ENCODE data around the gene SENP6. TPM values are rescaled to one million over a fixed set of nuclear protein-coding genes. Genes with fewer than 3 reads are reported as not detected.
"Not testable (repeated sequence)": the region's sequence is repeated elsewhere in the genome, so short reads cannot be mapped to it uniquely, and the experiment has no call there.

Gene SENP6
- total and polyA plus RNA-seq, 5 donors from 2014 or later: 35.1 to 99.4 (median 41.5) TPM

DNA sequence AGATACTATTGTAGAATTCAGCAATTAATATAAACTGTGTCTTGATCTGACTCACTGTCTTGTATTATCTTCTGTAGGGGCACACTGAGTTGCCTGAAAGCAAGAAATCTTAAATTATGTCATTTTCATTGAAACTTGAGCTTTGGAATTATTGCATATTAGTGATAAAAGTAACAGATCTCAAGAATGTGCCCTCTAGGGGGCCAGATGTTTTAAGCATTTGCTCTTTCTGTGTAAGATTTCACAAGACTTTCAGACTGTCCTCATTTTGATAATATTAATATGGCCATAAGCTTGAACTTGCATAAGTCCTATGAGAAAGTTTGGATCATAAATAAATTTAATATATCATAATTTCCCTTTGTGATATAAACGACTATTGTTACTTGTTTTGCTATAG lies 91.9 kb downstream of the SENP6 start:
- Mint-ChIP-seq H3K27ac (no peak overlapping the region), H3K9me3 (no peaks in the 10 kb centered on the region), H3K27me3 (no peaks in the 10 kb centered on the region), H3K4me3 (peak overlapping the region in 1 of 4 donors; percentile 21), H3K36me3 (peaks cover 30% of the 10 kb centered on the region), H3K4me1 (peaks cover 0 to 10% (median 2%) of the 10 kb centered on the region in 4 donors)
- no peaks in the 10 kb centered on the region for H3K4me1 ChIP-seq (ENCODE audit: control insufficient read depth, insufficient read depth, low read length, poor library complexity, severe bottlenecking)
- no peaks in the 10 kb centered on the region for H3K27me3 ChIP-seq (ENCODE audit: control insufficient read depth, insufficient read depth, low read length)
- peaks cover 22% of the 10 kb centered on the region for H3K36me3 ChIP-seq (ENCODE audit: control insufficient read depth, insufficient read depth, low read length)
- H3K9me3 ChIP-seq (ENCODE audit: control insufficient read depth in 2 of 2, low read length in 2 of 2): no peaks in the 10 kb centered on the region
- ATAC-seq (ENCODE audit: low read depth in 2 of 2) (no peak), DNase-seq (peak in 1 of 3 donors; percentile 18)
- H3K4me3 ChIP-seq (ENCODE audit: low read depth, low read length): no peak overlapping the region
- no peak overlapping the region for H3K27ac ChIP-seq (ENCODE audit: insufficient read depth, low read length, poor library complexity, severe bottlenecking)

DNA sequence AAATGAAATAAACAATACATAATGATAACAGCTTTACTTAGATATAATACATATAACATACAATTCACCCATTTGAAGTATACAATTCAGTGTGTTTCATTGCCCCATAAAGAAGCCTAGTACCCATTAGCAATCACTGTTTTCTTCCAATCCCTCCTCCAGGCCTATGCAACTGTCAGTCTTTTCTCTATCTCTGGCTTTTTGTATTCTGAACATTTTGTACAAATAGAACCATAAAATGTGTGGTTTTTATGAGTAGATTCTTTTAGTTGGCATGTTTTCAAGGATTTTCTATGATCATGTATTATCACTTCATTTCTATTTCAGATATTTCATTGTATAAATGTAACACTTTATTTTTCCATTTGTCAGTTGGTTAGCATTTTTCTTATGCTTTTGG lies 92.7 kb downstream of the SENP6 start:
- peaks cover 0 to 10% (median 2%) of the 10 kb centered on the region in 4 donors for H3K4me1 Mint-ChIP-seq
- no peaks in the 10 kb centered on the region for H3K9me3 Mint-ChIP-seq
- no peak overlapping the region for H3K4me3 Mint-ChIP-seq
- DNase-seq (no peak), ATAC-seq (ENCODE audit: low read depth in 2 of 2) (no peak)
- Histone ChIP-seq H3K9me3 (ENCODE audit: control insufficient read depth in 2 of 2, low read length in 2 of 2) (no peaks in the 10 kb centered on the region), H3K36me3 (ENCODE audit: control insufficient read depth, insufficient read depth, low read length) (peaks cover 22% of the 10 kb centered on the region), H3K4me1 (ENCODE audit: control insufficient read depth, insufficient read depth, low read length, poor library complexity, severe bottlenecking) (no peaks in the 10 kb centered on the region), H3K4me3 (ENCODE audit: low read depth, low read length) (no peak overlapping the region), H3K27ac (ENCODE audit: insufficient read depth, low read length, poor library complexity, severe bottlenecking) (no peak overlapping the region), H3K27me3 (ENCODE audit: control insufficient read depth, insufficient read depth, low read length) (no peaks in the 10 kb centered on the region)
- H3K27me3 Mint-ChIP-seq: no peaks in the 10 kb centered on the region
- H3K36me3 Mint-ChIP-seq: peaks cover 30% of the 10 kb centered on the region
- H3K27ac Mint-ChIP-seq: peak overlapping the region in 1 of 3 donors; percentile 39

DNA sequence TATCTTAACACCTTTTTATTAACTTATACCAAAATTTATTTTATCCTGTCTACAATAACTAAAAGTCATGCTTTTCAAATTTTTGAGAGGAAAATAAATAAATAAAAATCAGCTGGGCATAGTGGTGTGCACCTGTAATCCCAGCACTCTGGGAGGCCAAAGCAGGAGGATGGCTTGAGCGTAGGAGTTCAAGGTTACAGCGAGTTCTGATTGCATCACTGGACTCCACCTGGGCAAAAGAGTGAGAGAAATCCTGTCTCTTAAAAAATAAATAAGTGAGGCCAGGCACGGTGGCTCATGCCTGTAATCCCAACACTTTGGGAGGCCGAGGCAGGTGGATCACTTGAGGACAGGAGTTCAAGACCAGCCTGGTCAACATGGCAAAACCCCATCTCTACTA lies 106.7 kb downstream of the SENP6 start:
- H3K27me3 ChIP-seq (ENCODE audit: control insufficient read depth, insufficient read depth, low read length); H3K9me3 Mint-ChIP-seq; H3K27ac ChIP-seq (ENCODE audit: insufficient read depth, low read length, poor library complexity, severe bottlenecking); DNase-seq; H3K27me3 Mint-ChIP-seq; H3K4me1 ChIP-seq (ENCODE audit: control insufficient read depth, insufficient read depth, low read length, poor library complexity, severe bottlenecking); H3K27ac Mint-ChIP-seq; H3K4me3 ChIP-seq (ENCODE audit: low read depth, low read length); H3K4me3 Mint-ChIP-seq; H3K9me3 ChIP-seq (ENCODE audit: control insufficient read depth in 2 of 2, low read length in 2 of 2); ATAC-seq (ENCODE audit: low read depth in 2 of 2): not testable (repeated sequence)
- peaks cover 39% of the 10 kb centered on the region for H3K36me3 Mint-ChIP-seq
- peaks cover 0 to 18% (median 3%) of the 10 kb centered on the region in 4 donors for H3K4me1 Mint-ChIP-seq
- H3K36me3 ChIP-seq (ENCODE audit: control insufficient read depth, insufficient read depth, low read length): peaks cover 47% of the 10 kb centered on the region

DNA sequence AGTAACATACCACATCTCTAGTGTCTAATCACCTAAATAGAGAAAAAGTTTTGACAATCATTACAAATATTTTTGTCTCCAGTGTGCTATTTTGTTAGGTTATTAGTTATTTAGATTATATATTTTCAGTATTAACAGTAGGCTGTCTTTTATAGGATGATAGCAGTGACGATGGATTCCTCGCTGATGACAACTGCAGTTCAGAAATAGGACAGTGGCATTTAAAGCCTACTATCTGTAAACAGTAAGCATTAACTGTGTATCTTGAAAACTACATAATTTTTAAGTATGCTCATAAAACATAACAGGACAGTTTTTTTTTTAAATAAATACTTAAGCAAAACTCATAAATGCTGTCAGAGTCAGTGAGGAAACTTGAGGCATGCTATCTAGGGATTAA lies 109.5 kb downstream of the SENP6 start:
- H3K4me3 Mint-ChIP-seq: no peak overlapping the region
- H3K27ac Mint-ChIP-seq: no peak overlapping the region
- ATAC-seq (ENCODE audit: low read depth in 2 of 2): no peak
- no peak for DNase-seq
- Histone ChIP-seq H3K4me1 (ENCODE audit: control insufficient read depth, insufficient read depth, low read length, poor library complexity, severe bottlenecking) (no peaks in the 10 kb centered on the region), H3K9me3 (ENCODE audit: control insufficient read depth in 2 of 2, low read length in 2 of 2) (no peaks in the 10 kb centered on the region), H3K36me3 (ENCODE audit: control insufficient read depth, insufficient read depth, low read length) (peaks cover 71% of the 10 kb centered on the region), H3K27ac (ENCODE audit: insufficient read depth, low read length, poor library complexity, severe bottlenecking) (no peak overlapping the region), H3K4me3 (ENCODE audit: low read depth, low read length) (no peak overlapping the region), H3K27me3 (ENCODE audit: control insufficient read depth, insufficient read depth, low read length) (no peaks in the 10 kb centered on the region)
- no peaks in the 10 kb centered on the region for H3K9me3 Mint-ChIP-seq
- no peaks in the 10 kb centered on the region for H3K27me3 Mint-ChIP-seq
- H3K36me3 Mint-ChIP-seq: peaks cover 39% of the 10 kb centered on the region
- peaks cover 0 to 6% (median 2%) of the 10 kb centered on the region in 4 donors for H3K4me1 Mint-ChIP-seq

DNA sequence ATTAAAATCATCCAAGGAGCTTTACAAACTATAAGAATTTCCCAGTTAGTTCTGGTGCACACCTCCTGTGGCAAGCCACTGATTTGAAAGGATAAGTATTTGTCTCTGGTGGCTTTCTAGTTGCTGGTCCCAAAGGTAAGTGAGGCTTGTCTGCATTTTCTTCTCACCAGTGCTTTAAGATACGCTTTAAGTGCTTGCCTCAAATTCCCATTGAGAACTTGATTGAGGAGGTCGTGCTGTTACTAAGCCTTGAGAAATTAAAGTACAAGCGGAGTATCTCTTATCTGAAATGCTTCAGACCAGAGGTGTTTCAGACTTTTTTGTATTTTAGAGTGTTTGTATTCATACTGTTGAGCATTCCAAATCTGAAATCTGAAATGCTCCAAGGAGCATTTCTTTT lies 117.5 kb downstream of the SENP6 start:
- no peak overlapping the region for H3K4me3 ChIP-seq (ENCODE audit: low read depth, low read length)
- H3K27ac ChIP-seq (ENCODE audit: insufficient read depth, low read length, poor library complexity, severe bottlenecking): no peak overlapping the region
- H3K4me3 Mint-ChIP-seq: no peak overlapping the region
- DNase-seq (no peak), ATAC-seq (ENCODE audit: low read depth in 2 of 2) (no peak)
- H3K36me3 ChIP-seq (ENCODE audit: control insufficient read depth, insufficient read depth, low read length): peaks cover 28% of the 10 kb centered on the region
- H3K36me3 Mint-ChIP-seq: peaks cover 12% of the 10 kb centered on the region
- H3K27me3 ChIP-seq (ENCODE audit: control insufficient read depth, insufficient read depth, low read length): no peaks in the 10 kb centered on the region
- no peaks in the 10 kb centered on the region for H3K9me3 ChIP-seq (ENCODE audit: control insufficient read depth in 2 of 2, low read length in 2 of 2)
- H3K9me3 Mint-ChIP-seq: no peaks in the 10 kb centered on the region
- H3K4me1 ChIP-seq (ENCODE audit: control insufficient read depth, insufficient read depth, low read length, poor library complexity, severe bottlenecking): no peaks in the 10 kb centered on the region
- no peaks in the 10 kb centered on the region for H3K27me3 Mint-ChIP-seq
- H3K27ac Mint-ChIP-seq: no peak overlapping the region
- no peaks in the 10 kb centered on the region for H3K4me1 Mint-ChIP-seq

DNA sequence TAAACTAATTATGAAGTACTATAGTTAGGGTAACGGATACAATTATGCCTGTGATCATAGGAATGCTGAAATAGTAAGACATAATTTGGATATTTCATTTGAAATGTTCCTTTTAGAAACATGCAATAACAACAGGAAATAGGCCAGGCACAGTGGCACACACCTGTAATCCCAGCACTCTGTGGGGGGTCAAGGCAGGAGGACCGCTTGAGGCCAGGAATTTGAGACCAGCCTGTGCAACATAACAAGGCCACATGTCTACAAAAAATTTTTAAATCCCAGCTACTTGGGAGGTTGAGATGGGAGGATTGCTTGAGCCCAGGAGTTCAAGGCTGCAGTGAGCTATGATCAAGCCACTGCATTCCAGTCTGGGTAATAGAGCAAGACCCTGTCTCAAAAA lies 121.7 kb downstream of the SENP6 start:
- no peaks in the 10 kb centered on the region for H3K27me3 Mint-ChIP-seq
- peaks cover 0 to 2% (median 0%) of the 10 kb centered on the region in 4 donors for H3K4me1 Mint-ChIP-seq
- no peaks in the 10 kb centered on the region for H3K36me3 Mint-ChIP-seq
- Histone ChIP-seq H3K36me3 (ENCODE audit: control insufficient read depth, insufficient read depth, low read length) (no peaks in the 10 kb centered on the region), H3K27ac (ENCODE audit: insufficient read depth, low read length, poor library complexity, severe bottlenecking) (no peak overlapping the region), H3K4me3 (ENCODE audit: low read depth, low read length) (no peak overlapping the region), H3K9me3 (ENCODE audit: control insufficient read depth in 2 of 2, low read length in 2 of 2) (no peaks in the 10 kb centered on the region), H3K27me3 (ENCODE audit: control insufficient read depth, insufficient read depth, low read length) (no peaks in the 10 kb centered on the region), H3K4me1 (ENCODE audit: control insufficient read depth, insufficient read depth, low read length, poor library complexity, severe bottlenecking) (no peaks in the 10 kb centered on the region)
- no peak for ATAC-seq (ENCODE audit: low read depth in 2 of 2)
- DNase-seq: no peak
- no peak overlapping the region for H3K4me3 Mint-ChIP-seq
- no peaks in the 10 kb centered on the region for H3K9me3 Mint-ChIP-seq
- H3K27ac Mint-ChIP-seq: no peak overlapping the region

DNA sequence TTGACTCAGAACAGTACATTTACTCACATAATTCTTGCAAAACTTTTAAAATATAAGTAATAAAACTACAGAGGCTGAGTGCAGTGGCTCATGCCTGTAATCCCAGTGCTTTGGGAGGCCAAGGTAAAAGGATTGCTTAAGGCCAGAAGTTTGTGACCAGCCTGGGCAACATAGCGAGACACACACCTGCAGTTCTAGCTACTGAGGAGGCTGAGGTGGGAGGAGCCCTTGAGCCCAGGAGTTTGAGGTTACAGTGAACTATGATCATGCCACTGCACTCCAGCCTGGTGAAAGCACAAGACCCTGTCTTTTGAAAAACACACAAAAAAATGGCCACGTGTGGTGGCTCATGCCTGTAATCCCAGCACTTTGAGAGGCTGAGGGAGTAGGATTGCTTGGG lies 125.5 kb downstream of the SENP6 start:
- no peaks in the 10 kb centered on the region for H3K36me3 Mint-ChIP-seq
- Histone ChIP-seq H3K36me3 (ENCODE audit: control insufficient read depth, insufficient read depth, low read length) (no peaks in the 10 kb centered on the region), H3K9me3 (ENCODE audit: control insufficient read depth in 2 of 2, low read length in 2 of 2) (no peaks in the 10 kb centered on the region), H3K4me3 (ENCODE audit: low read depth, low read length) (no peak overlapping the region), H3K4me1 (ENCODE audit: control insufficient read depth, insufficient read depth, low read length, poor library complexity, severe bottlenecking) (no peaks in the 10 kb centered on the region), H3K27ac (ENCODE audit: insufficient read depth, low read length, poor library complexity, severe bottlenecking) (no peak overlapping the region), H3K27me3 (ENCODE audit: control insufficient read depth, insufficient read depth, low read length) (no peaks in the 10 kb centered on the region)
- DNase-seq: no peak
- H3K4me3 Mint-ChIP-seq: no peak overlapping the region
- H3K4me1 Mint-ChIP-seq: peaks cover 0 to 2% (median 0%) of the 10 kb centered on the region in 4 donors
- H3K9me3 Mint-ChIP-seq: no peaks in the 10 kb centered on the region
- H3K27me3 Mint-ChIP-seq: peaks cover 4% of the 10 kb centered on the region
- H3K27ac Mint-ChIP-seq: no peak overlapping the region
- no peak for ATAC-seq (ENCODE audit: low read depth in 2 of 2)

DNA sequence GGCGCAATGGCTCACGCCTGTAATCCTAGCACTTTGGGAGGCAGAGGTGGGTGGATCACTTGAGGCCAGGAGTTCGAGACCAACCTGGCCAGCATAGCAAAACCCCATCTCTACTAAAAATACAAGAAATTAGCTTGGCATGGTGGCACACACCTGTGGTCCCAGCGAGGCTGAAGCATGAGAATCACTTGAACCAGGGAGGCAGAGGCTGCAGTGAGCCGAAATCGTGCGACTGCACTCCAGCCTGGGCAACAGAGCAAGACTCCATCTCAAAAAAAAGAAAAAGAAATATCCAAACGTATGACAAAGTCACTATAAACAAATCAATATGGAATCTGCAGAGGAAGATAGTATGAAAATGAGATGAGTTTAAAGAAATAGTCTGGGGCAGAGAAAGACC lies 129.3 kb downstream of the SENP6 start:
- not testable (repeated sequence) for H3K36me3 Mint-ChIP-seq; H3K4me1 ChIP-seq (ENCODE audit: control insufficient read depth, insufficient read depth, low read length, poor library complexity, severe bottlenecking); ATAC-seq (ENCODE audit: low read depth in 2 of 2); H3K27ac Mint-ChIP-seq; H3K9me3 Mint-ChIP-seq; H3K27me3 Mint-ChIP-seq; H3K4me3 Mint-ChIP-seq; H3K9me3 ChIP-seq (ENCODE audit: control insufficient read depth in 2 of 2, low read length in 2 of 2); H3K4me3 ChIP-seq (ENCODE audit: low read depth, low read length); H3K27me3 ChIP-seq (ENCODE audit: control insufficient read depth, insufficient read depth, low read length); H3K4me1 Mint-ChIP-seq; H3K27ac ChIP-seq (ENCODE audit: insufficient read depth, low read length, poor library complexity, severe bottlenecking); DNase-seq; H3K36me3 ChIP-seq (ENCODE audit: control insufficient read depth, insufficient read depth, low read length)

Data from CD4-positive, CD25-positive, alpha-beta regulatory T cell (primary cell).